Gastrocnemius medialis (tissue), 4 donors: ENCODE measurements around the gene CTRB1. TPM values are rescaled to one million over a fixed set of nuclear protein-coding genes. Genes with fewer than 3 reads are reported as not detected.
A peak's percentile ranks its signal among the peaks of the same experiment; 100 is the strongest.
"Not testable (repeated sequence)": the region's sequence is repeated elsewhere in the genome, so short reads cannot be mapped to it uniquely, and the experiment has no call there.

Source experiments
- ATAC-seq, 2 donors: fragments of 150-250 bp; one replicate each; pipeline ENCODE4 v1.9.1; 2016
- DNase-seq, 2 donors: peaks; one replicate each; pipeline ENCODE4 v3.0.0-alpha.2; 2019
- H3K27ac ChIP-seq, 4 donors: fragments of 200-600 bp; sonication (generic); 1 replicate in 1 of 4; 2 replicates in 3 of 4; pipeline ENCODE4 v1.5.1; 2016 to 2018; ENCODE audit warnings: mild to moderate bottlenecking in 2 of 4, moderate library complexity in 1 of 4
- H3K27me3 ChIP-seq, 3 donors: fragments of 200-600 bp; sonication (generic) in 2 of 3; 1 replicate in 1 of 3; 2 replicates in 2 of 3; pipeline versions ENCODE4 v1.5.1 to v1.6.0; 2016 to 2019; ENCODE audit warnings: mild to moderate bottlenecking in 1 of 3, moderate library complexity in 1 of 3
- H3K36me3 ChIP-seq, 2 donors: fragments of 200-600 bp; sonication (generic) in 1 of 2; one replicate each; pipeline ENCODE4 v1.5.1; 2017 to 2018
- H3K4me1 ChIP-seq, 2 donors: fragments of 200-600 bp; sonication (generic) in 1 of 2; one replicate each; pipeline ENCODE4 v1.5.1; 2016 to 2017; ENCODE audit warnings: mild to moderate bottlenecking in 2 of 2
- H3K4me3 ChIP-seq, 4 donors: fragments of 200-600 bp; sonication (generic) in 3 of 4; 1 replicate in 1 of 4; 2 replicates in 3 of 4; pipeline ENCODE4 v1.5.1; 2016 to 2019; ENCODE audit warnings: mild to moderate bottlenecking in 2 of 4
- H3K9me3 ChIP-seq, 3 donors: fragments of 200-600 bp; sonication (generic) in 2 of 3; 1 replicate in 1 of 3; 2 replicates in 2 of 3; pipeline ENCODE4 v1.5.1; 2016 to 2019
- CTCF ChIP-seq, 5 experiments: fragments of 450-650 bp in 3 of 5; fragments of 200-600 bp in 2 of 5; sonication (generic) in 2 of 5; IDR thresholded peaks in 4 of 5; conservative IDR thresholded peaks in 1 of 5; 1 replicate in 4 of 5; 2 replicates in 1 of 5; pipeline ENCODE4 v1.5.1; 2016 to 2019; ENCODE audit warnings: antibody characterized with exemption in 5 of 5, mild to moderate bottlenecking in 3 of 5, moderate library complexity in 3 of 5
- POLR2A ChIP-seq, 2 donors: fragments of 450-650 bp; IDR thresholded peaks; one replicate each; pipeline ENCODE4 v1.6.1; 2017; ENCODE audit warnings: antibody characterized with exemption in 2 of 2, mild to moderate bottlenecking in 2 of 2, moderate library complexity in 2 of 2
- in situ Hi-C, 4 donors: fragments of 200-750 bp; cut with MboI; loops; one replicate each; pipeline versions ENCODE4 v1.15.0 to v1.8.0; 2017; ENCODE audit warnings: low sequenced_read_pairs in 4 of 4
- intact Hi-C: fragments of 100-400 bp; cut with DNase I; formaldehyde crosslinking; loops from one replicate; pipeline ENCODE4 v1.15.1; 2023; ENCODE audit warnings: low total_unique reads
- total RNA-seq, 4 donors: library from RNA; depleted of rRNA; stranded (reverse); fragments of >200 nt; gene quantifications; one replicate each; pipeline versions ENCODE4 v1.1.0 to v1.2.3, GENCODE V29; 2016

The CTRB1 gene
- total RNA-seq, 4 donors from 2014 or later = not detected

GRCh38 chr16:75202069-75202590 lies 16.7 kb upstream of the CTRB1 start:
- Histone ChIP-seq H3K27me3 (peaks cover 0 to 10% (median 7%) of the 10 kb centered on the region in 3 donors), H3K27ac (peak overlapping the region in 1 of 4 donors; percentile 68), H3K4me3 (no peak overlapping the region), H3K4me1 (no peaks in the 10 kb centered on the region), H3K36me3 (no peaks in the 10 kb centered on the region), H3K9me3 (no peaks in the 10 kb centered on the region)
- ATAC-seq (no peak), DNase-seq (no peak)
- in situ Hi-C loops (loop anchor here in 2 of 4 donors (5.0 to 25.0 kb wide), 2 partner anchors 185 to 560 kb away; no protein-coding TSS in a partner anchor), intact Hi-C loops (loop anchor here (10.0 kb wide), 1 partner anchor 443 kb away; the partner anchor contains the start of genes KARS1 and TERF2IP)
- no peak for TF ChIP-seq CTCF (IDR thresholded peaks at IDR 0.05 in 4 of 5, conservative IDR thresholded peaks at IDR 0.05 in 1 of 5)
- no peak for TF ChIP-seq POLR2A (IDR thresholded peaks at IDR 0.05)

- H3K27ac ChIP-seq = peak overlapping the region in 1 of 4 donors; percentile 68
- H3K4me1 ChIP-seq = no peaks in the 10 kb centered on the region
- no peaks in the 10 kb centered on the region for H3K36me3 ChIP-seq
- intact Hi-C loops = loop anchor here (10.0 kb wide), 1 partner anchor 442 kb away; the partner anchor contains the start of genes KARS1 and TERF2IP
- TF ChIP-seq POLR2A (IDR thresholded peaks at IDR 0.05) = no peak
- no peak for TF ChIP-seq CTCF (IDR thresholded peaks at IDR 0.05 in 4 of 5, conservative IDR thresholded peaks at IDR 0.05 in 1 of 5)
- H3K9me3 ChIP-seq = no peaks in the 10 kb centered on the region
- DNase-seq (peak in 1 of 2 donors; percentile 41), ATAC-seq (peak in 1 of 2 donors; percentile 36)
- in situ Hi-C loops = loop anchor here in 2 of 4 donors (5.0 to 25.0 kb wide), 2 partner anchors 184 to 559 kb away; no protein-coding TSS in a partner anchor
- H3K4me3 ChIP-seq = no peak overlapping the region
- peaks cover 0 to 4% (median 3%) of the 10 kb centered on the region in 3 donors for H3K27me3 ChIP-seq
Measured at GRCh38 chr16:75203096-75203495, 15.7 kb upstream of the CTRB1 start.

GRCh38 chr16:75203667-75204409 lies 14.9 kb upstream of the CTRB1 start:
- no peaks in the 10 kb centered on the region for H3K36me3 ChIP-seq
- no peak overlapping the region for H3K4me3 ChIP-seq
- H3K27ac ChIP-seq = peak overlapping the region in 1 of 4 donors; percentile 52
- TF ChIP-seq CTCF (IDR thresholded peaks at IDR 0.05 in 4 of 5, conservative IDR thresholded peaks at IDR 0.05 in 1 of 5) = no peak
- no peak for ATAC-seq
- no peaks in the 10 kb centered on the region for H3K4me1 ChIP-seq
- intact Hi-C loops (loop anchor here (10.0 kb wide), 1 partner anchor 441 kb away; the partner anchor contains the start of genes KARS1 and TERF2IP), in situ Hi-C loops (loop anchor here in 2 of 4 donors (5.0 to 25.0 kb wide), 2 partner anchors 183 to 558 kb away; no protein-coding TSS in a partner anchor)
- DNase-seq = no peak
- H3K9me3 ChIP-seq = no peaks in the 10 kb centered on the region
- no peaks in the 10 kb centered on the region for H3K27me3 ChIP-seq

- Histone ChIP-seq H3K4me3 (no peak overlapping the region), H3K27me3 (no peaks in the 10 kb centered on the region), H3K36me3 (no peaks in the 10 kb centered on the region), H3K9me3 (no peaks in the 10 kb centered on the region), H3K4me1 (no peaks in the 10 kb centered on the region), H3K27ac (no peak overlapping the region)
- no peak for TF ChIP-seq CTCF (IDR thresholded peaks at IDR 0.05 in 4 of 5, conservative IDR thresholded peaks at IDR 0.05 in 1 of 5)
- no peak for TF ChIP-seq POLR2A (IDR thresholded peaks at IDR 0.05)
- intact Hi-C loops = loop anchor here (10.0 kb wide), 1 partner anchor 440 kb away; the partner anchor contains the start of genes KARS1 and TERF2IP
- DNase-seq (no peak), ATAC-seq (no peak)
- in situ Hi-C loops = loop anchor here in 2 of 4 donors (5.0 to 25.0 kb wide), 2 partner anchors 183 to 558 kb away; no protein-coding TSS in a partner anchor
Measured at GRCh38 chr16:75204410-75204758, 14.4 kb upstream of the CTRB1 start.

- not testable (repeated sequence) for H3K36me3 ChIP-seq, DNase-seq, H3K4me1 ChIP-seq, H3K27ac ChIP-seq, H3K4me3 ChIP-seq, ATAC-seq, H3K9me3 ChIP-seq, H3K27me3 ChIP-seq
- intact Hi-C loops (loop anchor here (10.0 kb wide), 1 partner anchor 440 kb away; the partner anchor contains the start of genes KARS1 and TERF2IP), in situ Hi-C loops (loop anchor here in 2 of 4 donors (5.0 to 25.0 kb wide), 2 partner anchors 182 to 557 kb away; no protein-coding TSS in a partner anchor)
Measured at GRCh38 chr16:75204905-75205304, 13.9 kb upstream of the CTRB1 start.

GRCh38 chr16:75205438-75205837 lies 13.3 kb upstream of the CTRB1 start:
- not testable (repeated sequence) for ATAC-seq

More at GRCh38 chr16:75205438-75205837, 13.3 kb upstream of the CTRB1 start:
- intact Hi-C loops = loop anchor here (10.0 kb wide), 1 partner anchor 439 kb away; the partner anchor contains the start of genes KARS1 and TERF2IP
- not testable (repeated sequence) for DNase-seq, H3K4me1 ChIP-seq, H3K4me3 ChIP-seq, H3K36me3 ChIP-seq, H3K9me3 ChIP-seq, H3K27me3 ChIP-seq, H3K27ac ChIP-seq
- in situ Hi-C loops = loop anchor here in 1 of 4 donors (25.0 kb wide), 1 partner anchor 557 kb away; no protein-coding TSS in a partner anchor
